ENCODE results near the gene BLMH. TPM values are rescaled to one million over a fixed set of nuclear protein-coding genes. Genes with fewer than 3 reads are reported as not detected.

Gene BLMH
- total and polyA plus RNA-seq, 9 donors, result 12.9 to 32.0 (median 23.1) TPM

- no peaks in the 10 kb centered on the region for H3K27me3 ChIP-seq
Measured at GRCh38 chr17:30236297-30236624, 55.5 kb downstream of the BLMH start.

GRCh38 chr17:30235386-30236296 is 56.1 kb downstream of the BLMH start, which contains the start of gene SLC6A4:
Gene SLC6A4, minus strand, starts transcription at chr17:30235697. Its CDS starts 13,739 bp downstream, at chr17:30221958.
- Histone ChIP-seq H3K27me3 (no peaks in the 10 kb centered on the region), H3K4me3 (peak within 1 kb of the TSS; percentile 32), H3K36me3 (no peaks in the 10 kb centered on the region), H3K4me1 (ENCODE audit: insufficient read depth) (peaks cover 6% of the 10 kb centered on the region), H3K27ac (no peak within 1 kb of the TSS), H3K9me3 (no peaks in the 10 kb centered on the region)
- WGBS, 3 donors, result 1 to 3% (median 2%) methylated on average over 76 to 82 of the region's 82 CpGs
- no peak for DNase-seq
- TF ChIP-seq POLR2A (IDR thresholded peaks at IDR 0.05) (no peak), EP300 (IDR thresholded peaks at IDR 0.05) (no peak), CTCF (IDR thresholded peaks at IDR 0.05) (no peak)
- intact Hi-C loops (cut with DNase I), result no loop called here

More at GRCh38 chr17:30236297-30236624, 55.5 kb downstream of the BLMH start:
- Histone ChIP-seq H3K4me1 (ENCODE audit: insufficient read depth) (peaks cover 6% of the 10 kb centered on the region), H3K36me3 (no peaks in the 10 kb centered on the region), H3K27ac (no peak overlapping the region), H3K9me3 (no peaks in the 10 kb centered on the region), H3K4me3 (no peak overlapping the region)
- no peak for TF ChIP-seq EP300 (IDR thresholded peaks at IDR 0.05)
- no peak for DNase-seq
- WGBS, 3 donors, result 57 to 66% (median 57%) methylated on average over 10 of the region's 10 CpGs
- intact Hi-C loops (cut with DNase I), result no loop called here

- Histone ChIP-seq H3K4me3 (peak overlapping the region; percentile 32), H3K9me3 (no peaks in the 10 kb centered on the region), H3K4me1 (ENCODE audit: insufficient read depth) (peaks cover 6% of the 10 kb centered on the region), H3K27ac (no peak overlapping the region), H3K36me3 (no peaks in the 10 kb centered on the region), H3K27me3 (no peaks in the 10 kb centered on the region)
- intact Hi-C loops (cut with DNase I), result no loop called here
- WGBS, 3 donors, result 22 to 30% (median 30%) methylated on average over 12 of the region's 12 CpGs
- DNase-seq, result no peak
- TF ChIP-seq EP300 (IDR thresholded peaks at IDR 0.05) (no peak), CTCF (IDR thresholded peaks at IDR 0.05) (no peak), POLR2A (IDR thresholded peaks at IDR 0.05) (no peak)
Measured at GRCh38 chr17:30234964-30235363, 56.8 kb downstream of the BLMH start.

GRCh38 chr17:30234296-30234695 is 57.4 kb downstream of the BLMH start:
- 78 to 84% (median 82%) methylated on average over 6 of the region's 6 CpGs for WGBS, 3 donors
- TF ChIP-seq CTCF (IDR thresholded peaks at IDR 0.05) (no peak), POLR2A (IDR thresholded peaks at IDR 0.05) (no peak), EP300 (IDR thresholded peaks at IDR 0.05) (no peak)
- intact Hi-C loops (cut with DNase I), result no loop called here
- H3K4me1 ChIP-seq (ENCODE audit: insufficient read depth), result peaks cover 6% of the 10 kb centered on the region
- H3K27me3 ChIP-seq, result no peaks in the 10 kb centered on the region
- DNase-seq, result no peak
- no peaks in the 10 kb centered on the region for H3K36me3 ChIP-seq
- no peak overlapping the region for H3K4me3 ChIP-seq
- H3K9me3 ChIP-seq, result no peaks in the 10 kb centered on the region
- H3K27ac ChIP-seq, result no peak overlapping the region

- Histone ChIP-seq H3K27ac (no peak overlapping the region), H3K4me1 (ENCODE audit: insufficient read depth) (peaks cover 6% of the 10 kb centered on the region), H3K4me3 (no peak overlapping the region), H3K9me3 (no peaks in the 10 kb centered on the region), H3K27me3 (no peaks in the 10 kb centered on the region), H3K36me3 (no peaks in the 10 kb centered on the region)
- WGBS, 3 donors, result 72 to 80% (median 78%) methylated on average over 11 of the region's 11 CpGs
- intact Hi-C loops (cut with DNase I), result no loop called here
- TF ChIP-seq POLR2A (IDR thresholded peaks at IDR 0.05), result no peak
- no peak for TF ChIP-seq CTCF (IDR thresholded peaks at IDR 0.05)
- TF ChIP-seq EP300 (IDR thresholded peaks at IDR 0.05), result no peak
- no peak for DNase-seq
Measured at GRCh38 chr17:30232824-30233427, 58.8 kb downstream of the BLMH start.

Measured in ovary (tissue), 9 donors.